ENCODE results near the gene PAM16.

PAM16 gene

DNA sequence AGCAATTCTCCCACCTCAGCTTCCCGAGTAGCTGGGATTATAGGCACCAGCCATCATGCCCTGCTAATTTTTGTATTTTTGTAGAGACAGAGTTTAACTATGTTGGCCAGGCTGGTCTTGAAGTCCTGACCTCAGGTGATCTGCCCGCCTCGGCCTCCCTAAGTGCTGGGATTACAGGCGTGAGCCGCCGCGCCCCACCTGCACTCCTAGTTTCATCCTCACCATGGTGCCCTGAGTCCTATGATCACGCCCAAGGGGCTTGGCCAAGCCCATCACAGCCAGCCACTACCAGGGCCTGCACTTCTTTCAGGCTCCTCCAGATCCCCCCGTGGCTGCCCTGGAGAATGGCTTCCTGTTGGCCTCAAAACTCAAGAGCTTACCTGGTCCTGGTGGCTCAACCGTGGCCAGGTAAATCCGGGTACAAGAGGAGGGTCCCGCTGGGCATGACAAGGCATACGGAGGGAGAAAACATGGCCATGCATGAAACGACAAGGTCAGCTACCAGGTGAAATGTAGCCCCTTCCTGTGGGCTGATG is 57.9 kb downstream of the PAM16 start:
- no peak for DNase-seq

DNA sequence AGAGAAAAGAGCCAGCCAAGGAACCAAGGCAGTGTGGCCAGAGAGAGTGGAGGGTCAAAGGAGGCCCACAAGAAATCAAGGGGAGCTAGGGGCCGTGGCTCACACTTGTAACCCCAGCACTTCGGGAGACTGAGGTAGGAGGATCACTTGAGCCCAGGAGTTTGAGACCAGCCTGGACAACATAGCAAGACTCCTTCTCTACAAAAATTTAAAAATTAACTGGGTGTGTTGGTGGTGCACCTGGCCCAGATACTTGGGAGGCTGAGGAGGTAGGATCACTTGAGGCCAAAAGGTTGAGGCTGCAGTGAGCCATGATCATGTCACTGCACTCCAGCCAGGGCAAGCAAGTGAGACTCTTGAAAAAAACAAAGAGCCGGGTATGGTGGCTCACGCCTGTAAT is 59.4 kb downstream of the PAM16 start:
- no peak for DNase-seq

Data from activated effector memory CD4-positive, alpha-beta T cell treated with anti-CD3 and anti-CD28 coated beads, Interleukin-2, amount 50 U/mL, for 16 hours (primary cell).